Gastrocnemius medialis (tissue), 4 donors: ENCODE measurements around the gene RALGPS2. TPM values are rescaled to one million over a fixed set of nuclear protein-coding genes. Genes with fewer than 3 reads are reported as not detected.

Experiments used
- ATAC-seq, 2 donors: fragments of 150-250 bp; one replicate each; pipeline ENCODE4 v1.9.1; 2016
- DNase-seq, 2 donors: peaks; one replicate each; pipeline ENCODE4 v3.0.0-alpha.2; 2019
- H3K27ac ChIP-seq, 4 donors: fragments of 200-600 bp; sonication (generic); 1 replicate in 1 of 4; 2 replicates in 3 of 4; pipeline ENCODE4 v1.5.1; 2016 to 2018; ENCODE audit warnings: mild to moderate bottlenecking in 2 of 4, moderate library complexity in 1 of 4
- H3K27me3 ChIP-seq, 3 donors: fragments of 200-600 bp; sonication (generic) in 2 of 3; 1 replicate in 1 of 3; 2 replicates in 2 of 3; pipeline versions ENCODE4 v1.5.1 to v1.6.0; 2016 to 2019; ENCODE audit warnings: mild to moderate bottlenecking in 1 of 3, moderate library complexity in 1 of 3
- H3K36me3 ChIP-seq, 2 donors: fragments of 200-600 bp; sonication (generic) in 1 of 2; one replicate each; pipeline ENCODE4 v1.5.1; 2017 to 2018
- H3K4me1 ChIP-seq, 2 donors: fragments of 200-600 bp; sonication (generic) in 1 of 2; one replicate each; pipeline ENCODE4 v1.5.1; 2016 to 2017; ENCODE audit warnings: mild to moderate bottlenecking in 2 of 2
- H3K4me3 ChIP-seq, 4 donors: fragments of 200-600 bp; sonication (generic) in 3 of 4; 1 replicate in 1 of 4; 2 replicates in 3 of 4; pipeline ENCODE4 v1.5.1; 2016 to 2019; ENCODE audit warnings: mild to moderate bottlenecking in 2 of 4
- H3K9me3 ChIP-seq, 3 donors: fragments of 200-600 bp; sonication (generic) in 2 of 3; 1 replicate in 1 of 3; 2 replicates in 2 of 3; pipeline ENCODE4 v1.5.1; 2016 to 2019
- POLR2A ChIP-seq, 2 donors: fragments of 450-650 bp; IDR thresholded peaks; one replicate each; pipeline ENCODE4 v1.6.1; 2017; ENCODE audit warnings: antibody characterized with exemption in 2 of 2, mild to moderate bottlenecking in 2 of 2, moderate library complexity in 2 of 2
- in situ Hi-C, 4 donors: fragments of 200-750 bp; cut with MboI; loops; one replicate each; pipeline versions ENCODE4 v1.15.0 to v1.8.0; 2017; ENCODE audit warnings: low sequenced_read_pairs in 4 of 4
- intact Hi-C: fragments of 100-400 bp; cut with DNase I; formaldehyde crosslinking; loops from one replicate; pipeline ENCODE4 v1.15.1; 2023; ENCODE audit warnings: low total_unique reads
- total RNA-seq, 4 donors: library from RNA; depleted of rRNA; stranded (reverse); fragments of >200 nt; gene quantifications; one replicate each; pipeline versions ENCODE4 v1.1.0 to v1.2.3, GENCODE V29; 2016
- TF ChIP-seq, protein P1 (sequence below), 5 experiments: fragments of 450-650 bp in 3 of 5; fragments of 200-600 bp in 2 of 5; sonication (generic) in 2 of 5; IDR thresholded peaks in 4 of 5; conservative IDR thresholded peaks in 1 of 5; 1 replicate in 4 of 5; 2 replicates in 1 of 5; pipeline ENCODE4 v1.5.1; 2016 to 2019; ENCODE audit warnings: antibody characterized with exemption in 5 of 5, mild to moderate bottlenecking in 3 of 5, moderate library complexity in 3 of 5

Gene RALGPS2
- total RNA-seq, 4 donors from 2014 or later: 1.1 to 6.5 (median 2.5) TPM

DNA sequence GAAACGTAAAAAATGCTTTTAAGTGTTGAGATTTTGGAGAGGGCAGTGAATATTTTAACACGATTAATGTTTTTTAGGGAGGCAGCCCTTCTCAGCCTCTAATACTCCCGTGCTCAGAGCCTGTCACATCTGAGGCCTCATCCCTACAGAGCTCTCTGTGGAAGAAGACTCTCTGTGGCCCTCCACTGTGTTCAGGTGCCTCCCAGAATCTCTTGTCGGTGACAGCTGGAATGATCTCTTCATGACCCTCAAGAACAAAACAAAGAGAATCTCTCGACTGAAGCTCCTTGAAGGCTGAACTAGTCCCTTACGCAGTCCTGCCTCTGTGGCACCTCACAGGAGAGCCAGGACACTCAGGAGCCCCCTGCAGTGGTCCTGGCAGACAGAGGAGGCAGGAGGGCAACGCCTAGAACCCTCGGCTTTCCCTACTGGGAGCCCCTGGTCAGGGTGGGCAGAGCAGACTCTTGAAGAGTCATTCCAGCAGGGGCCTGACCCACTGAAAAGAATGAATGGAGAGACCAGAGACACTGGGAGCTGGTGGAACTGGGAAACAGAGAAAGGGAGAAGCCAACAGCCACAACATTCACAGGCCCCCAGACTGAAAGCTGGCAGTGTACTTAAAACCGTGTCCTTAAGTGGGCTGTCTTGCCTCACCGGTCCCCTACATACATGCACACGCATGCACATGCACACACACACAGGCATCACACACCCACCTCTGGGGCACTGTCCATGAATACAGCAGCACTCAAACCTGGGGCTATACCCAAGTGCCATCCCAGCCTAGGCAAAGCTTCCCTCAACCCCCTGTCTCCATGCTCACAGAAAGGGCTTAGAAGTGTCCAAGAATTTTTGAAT lies 213.3 kb downstream of the RALGPS2 start:
- intact Hi-C loops: no loop called here
- DNase-seq (no peak), ATAC-seq (peak in 1 of 2 donors; percentile 18)
- H3K27ac ChIP-seq: peak overlapping the region; percentile 71 to 79 (median 74)
- peaks cover 6 to 34% of the 10 kb centered on the region in 2 donors for H3K4me1 ChIP-seq
- H3K4me3 ChIP-seq: peak overlapping the region; percentile 11 to 48 (median 27)
- no peaks in the 10 kb centered on the region for H3K36me3 ChIP-seq
- in situ Hi-C loops: no loop called here
- H3K9me3 ChIP-seq: no peaks in the 10 kb centered on the region
- no peaks in the 10 kb centered on the region for H3K27me3 ChIP-seq
- no peak for TF ChIP-seq POLR2A (IDR thresholded peaks at IDR 0.05)
- TF ChIP-seq, protein P1, sequence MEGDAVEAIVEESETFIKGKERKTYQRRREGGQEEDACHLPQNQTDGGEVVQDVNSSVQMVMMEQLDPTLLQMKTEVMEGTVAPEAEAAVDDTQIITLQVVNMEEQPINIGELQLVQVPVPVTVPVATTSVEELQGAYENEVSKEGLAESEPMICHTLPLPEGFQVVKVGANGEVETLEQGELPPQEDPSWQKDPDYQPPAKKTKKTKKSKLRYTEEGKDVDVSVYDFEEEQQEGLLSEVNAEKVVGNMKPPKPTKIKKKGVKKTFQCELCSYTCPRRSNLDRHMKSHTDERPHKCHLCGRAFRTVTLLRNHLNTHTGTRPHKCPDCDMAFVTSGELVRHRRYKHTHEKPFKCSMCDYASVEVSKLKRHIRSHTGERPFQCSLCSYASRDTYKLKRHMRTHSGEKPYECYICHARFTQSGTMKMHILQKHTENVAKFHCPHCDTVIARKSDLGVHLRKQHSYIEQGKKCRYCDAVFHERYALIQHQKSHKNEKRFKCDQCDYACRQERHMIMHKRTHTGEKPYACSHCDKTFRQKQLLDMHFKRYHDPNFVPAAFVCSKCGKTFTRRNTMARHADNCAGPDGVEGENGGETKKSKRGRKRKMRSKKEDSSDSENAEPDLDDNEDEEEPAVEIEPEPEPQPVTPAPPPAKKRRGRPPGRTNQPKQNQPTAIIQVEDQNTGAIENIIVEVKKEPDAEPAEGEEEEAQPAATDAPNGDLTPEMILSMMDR (IDR thresholded peaks at IDR 0.05 in 4 of 5, conservative IDR thresholded peaks at IDR 0.05 in 1 of 5): no peak

DNA sequence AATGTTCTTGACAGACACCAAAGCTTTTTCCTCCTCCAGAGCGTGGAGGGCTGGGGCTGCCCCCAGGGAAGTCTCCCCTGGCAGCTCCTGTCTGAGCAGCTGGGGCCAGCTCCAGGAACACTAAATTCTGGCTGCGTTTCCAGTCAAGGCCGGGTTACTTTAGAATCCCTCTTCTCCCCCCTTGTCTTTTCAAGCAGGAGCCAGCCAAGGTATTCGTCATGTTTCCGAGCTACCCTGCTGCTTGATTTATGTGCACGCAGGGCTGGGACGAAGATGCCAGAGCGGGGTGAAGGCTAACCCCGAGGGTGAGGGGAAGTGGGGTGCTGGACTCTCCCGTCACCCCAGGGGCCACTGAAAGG lies 213.9 kb downstream of the RALGPS2 start:
- Histone ChIP-seq H3K4me1 (peaks cover 6 to 32% of the 10 kb centered on the region in 2 donors), H3K27ac (peak overlapping the region; percentile 71 to 79 (median 74)), H3K36me3 (no peaks in the 10 kb centered on the region), H3K27me3 (no peaks in the 10 kb centered on the region), H3K9me3 (no peaks in the 10 kb centered on the region), H3K4me3 (peak overlapping the region; percentile 11 to 48 (median 27))
- peak; percentile 40 to 75 for DNase-seq
- ATAC-seq: peak; percentile 69 to 81
- intact Hi-C loops (no loop called here), in situ Hi-C loops (no loop called here)
- TF ChIP-seq, protein P1 (IDR thresholded peaks at IDR 0.05 in 4 of 5, conservative IDR thresholded peaks at IDR 0.05 in 1 of 5): no peak
- no peak for TF ChIP-seq POLR2A (IDR thresholded peaks at IDR 0.05)

DNA sequence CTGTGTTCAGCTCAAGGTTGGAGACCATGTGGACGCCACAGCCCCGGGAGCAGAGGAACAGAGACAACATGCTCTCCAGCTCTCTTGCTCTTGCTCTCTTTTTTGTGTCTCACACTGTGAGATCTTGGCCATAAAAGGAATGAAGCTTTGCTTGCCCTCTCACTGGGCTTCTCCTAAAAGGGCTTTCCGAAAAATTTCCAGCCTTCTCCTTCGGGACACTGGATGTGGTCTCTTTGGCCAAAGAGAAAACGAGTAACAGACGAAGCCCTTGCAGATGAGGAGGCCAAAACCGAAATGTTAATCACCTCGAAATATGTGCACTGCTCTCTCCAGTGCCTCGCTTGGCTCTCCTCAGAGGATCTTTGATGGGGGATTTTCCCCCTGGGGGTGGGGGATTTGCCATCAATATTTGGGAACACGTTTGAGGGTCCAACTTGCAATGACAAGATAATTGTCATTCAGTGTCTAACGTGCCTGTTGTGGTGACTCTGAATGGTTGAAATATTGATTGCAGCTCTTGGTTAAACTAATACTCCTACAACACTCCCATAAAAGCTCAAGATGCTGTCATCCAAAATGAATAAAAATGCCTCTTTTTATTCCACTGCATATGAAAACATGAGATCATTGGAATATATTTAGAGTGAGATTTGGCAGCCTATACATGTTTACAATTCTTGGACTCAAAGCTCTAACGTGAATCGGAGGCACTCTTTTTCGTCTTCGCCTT lies 214.5 kb downstream of the RALGPS2 start:
- no peaks in the 10 kb centered on the region for H3K36me3 ChIP-seq
- peak overlapping the region; percentile 71 to 79 (median 74) for H3K27ac ChIP-seq
- no peaks in the 10 kb centered on the region for H3K27me3 ChIP-seq
- no peaks in the 10 kb centered on the region for H3K9me3 ChIP-seq
- DNase-seq: no peak
- peaks cover 6 to 27% of the 10 kb centered on the region in 2 donors for H3K4me1 ChIP-seq
- peak; percentile 50 to 55 for ATAC-seq
- peak overlapping the region; percentile 11 to 48 (median 27) for H3K4me3 ChIP-seq
- TF ChIP-seq, protein P1 (IDR thresholded peaks at IDR 0.05 in 4 of 5, conservative IDR thresholded peaks at IDR 0.05 in 1 of 5): no peak
- no peak for TF ChIP-seq POLR2A (IDR thresholded peaks at IDR 0.05)
- in situ Hi-C loops: no loop called here
- intact Hi-C loops: no loop called here

DNA sequence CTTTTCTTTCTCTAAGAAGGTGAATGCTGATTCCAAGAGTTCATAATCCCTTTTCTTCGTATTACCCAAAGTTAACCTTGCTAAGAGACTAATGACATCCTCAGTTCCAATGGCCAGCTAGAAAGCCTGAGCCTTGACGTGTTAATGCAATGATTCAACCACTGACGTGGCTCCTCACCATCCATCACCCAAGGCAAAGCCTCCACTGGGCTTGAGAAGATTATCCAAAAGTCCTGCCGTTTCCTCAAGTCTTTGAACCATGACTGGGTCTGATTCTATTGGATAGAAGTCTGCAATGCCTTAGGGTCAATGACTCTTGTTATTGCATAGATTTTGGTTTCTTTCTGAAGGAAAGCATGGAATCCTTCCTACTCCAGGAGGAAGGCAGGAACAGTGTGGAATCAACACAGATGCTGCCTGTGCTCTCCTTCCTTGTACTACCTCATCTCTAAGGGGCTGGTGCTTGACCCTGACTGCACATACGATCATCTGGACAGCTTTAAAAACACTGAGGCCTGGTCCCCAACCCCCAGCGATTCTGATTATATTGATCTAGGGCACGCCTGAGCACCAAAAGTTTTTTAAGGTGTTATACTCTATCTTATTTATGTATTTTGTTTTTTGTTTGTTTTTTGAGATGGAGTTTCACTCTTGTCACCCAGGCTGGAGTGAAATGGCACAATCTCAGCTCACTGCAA lies 215.2 kb downstream of the RALGPS2 start:
- intact Hi-C loops (no loop called here), in situ Hi-C loops (no loop called here)
- Histone ChIP-seq H3K27me3 (no peaks in the 10 kb centered on the region), H3K4me3 (no peak overlapping the region), H3K27ac (peak overlapping the region; percentile 71 to 79 (median 74)), H3K4me1 (peaks cover 6 to 22% of the 10 kb centered on the region in 2 donors), H3K36me3 (no peaks in the 10 kb centered on the region), H3K9me3 (no peaks in the 10 kb centered on the region)
- DNase-seq (no peak), ATAC-seq (no peak)
- TF ChIP-seq POLR2A (IDR thresholded peaks at IDR 0.05): no peak
- TF ChIP-seq, protein P1 (IDR thresholded peaks at IDR 0.05 in 4 of 5, conservative IDR thresholded peaks at IDR 0.05 in 1 of 5): no peak
